ENCODE results near the gene PLEKHM2.

- TF ChIP-seq CTCF (IDR thresholded peaks at IDR 0.05; ENCODE audit: borderline replicate concordance, extremely low read depth, low read length, poor library complexity, severe bottlenecking), result no peak
- TF ChIP-seq EZH2 (IDR thresholded peaks at IDR 0.05; ENCODE audit: borderline replicate concordance, low read depth, low read length, severe bottlenecking), result no peak
Observed at GRCh38 chr1:15714406-15715136, 30.5 kb downstream of the PLEKHM2 start.

Data from DND-41 (cell line).